HL-60 (cell line): ENCODE data around the gene NTN1.

ENCODE experiments used
- DNase-seq, 2 experiments: peaks; one replicate each; pipeline ENCODE4 v3.0.0-alpha.2; 2010 to 2020; ENCODE audit warnings: low read depth in 1 of 2, low spot score in 1 of 2
- H3K27ac ChIP-seq: fragments of 250-450 bp; sonication (Bioruptor Pico); replicated peaks from 2 replicates; pipeline ENCODE4 v1.5.1; 2020; ENCODE audit warnings: mild to moderate bottlenecking, moderate library complexity
- H3K27me3 ChIP-seq: fragments of 250-450 bp; sonication (Bioruptor Pico); 2 replicates; pipeline ENCODE4 v1.5.1; 2021; ENCODE audit warnings: mild to moderate bottlenecking, moderate library complexity; ENCODE audit not compliant: insufficient read depth, poor library complexity, severe bottlenecking
- H3K4me3 ChIP-seq: replicated peaks from 2 replicates; pipeline ENCODE4 v1.5.1; 2011; ENCODE audit warnings: mild to moderate bottlenecking, control low read depth, low read length; ENCODE audit not compliant: insufficient read depth
- GABPA ChIP-seq: IDR thresholded peaks from 2 replicates; pipeline ENCODE4 v1.6.1; 2012; ENCODE audit warnings: low read depth
- POLR2AphosphoS5 ChIP-seq: IDR thresholded peaks from 2 replicates; pipeline ENCODE4 v1.6.1; 2012; ENCODE audit warnings: low read depth
- SPI1 ChIP-seq: IDR thresholded peaks from 2 replicates; pipeline ENCODE4 v1.6.1; 2012; ENCODE audit warnings: low read depth, mild to moderate bottlenecking, borderline replicate concordance
- TF ChIP-seq, protein P1 (sequence below): IDR thresholded peaks from one replicate; pipeline ENCODE4 v1.5.1; 2011; ENCODE audit warnings: low read length, control low read depth, inconsistent platforms; ENCODE audit not compliant: insufficient read depth
- TF ChIP-seq, protein P2 (sequence below): IDR thresholded peaks from 2 replicates; pipeline ENCODE4 v1.6.1; 2012; ENCODE audit warnings: low read depth; ENCODE audit not compliant: insufficient replicate concordance

The NTN1 gene

DNA sequence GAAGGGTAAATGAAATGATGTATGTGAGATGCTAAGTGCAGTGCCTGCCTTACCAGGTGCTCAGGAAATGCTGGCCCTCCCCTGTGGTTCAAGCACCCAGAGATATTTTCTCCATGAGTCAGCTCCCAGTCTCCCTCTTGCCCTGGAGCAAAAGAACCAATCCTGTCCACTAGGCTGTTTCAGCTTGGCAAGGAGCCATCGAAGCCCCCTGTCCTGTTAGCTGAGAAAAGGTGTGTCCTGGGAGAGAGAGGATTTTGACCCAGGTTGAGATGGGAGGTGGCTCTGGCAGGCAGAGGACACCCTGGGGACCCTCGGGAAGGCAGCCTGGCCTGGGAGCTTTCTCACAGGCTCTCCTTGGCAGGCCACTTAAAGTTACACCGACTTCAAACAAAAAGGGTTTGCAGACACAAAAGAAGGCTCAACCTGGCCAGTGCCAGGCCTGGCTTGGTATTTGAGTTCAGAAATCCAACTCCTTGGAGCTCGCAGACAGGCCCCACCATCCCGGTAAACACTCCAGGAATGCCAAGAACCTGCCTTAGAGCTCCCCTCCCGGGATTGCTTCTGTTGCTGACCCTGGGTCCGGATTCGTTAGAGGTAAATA is 29.6 kb downstream of the NTN1 start:
- no peak for DNase-seq

DNA sequence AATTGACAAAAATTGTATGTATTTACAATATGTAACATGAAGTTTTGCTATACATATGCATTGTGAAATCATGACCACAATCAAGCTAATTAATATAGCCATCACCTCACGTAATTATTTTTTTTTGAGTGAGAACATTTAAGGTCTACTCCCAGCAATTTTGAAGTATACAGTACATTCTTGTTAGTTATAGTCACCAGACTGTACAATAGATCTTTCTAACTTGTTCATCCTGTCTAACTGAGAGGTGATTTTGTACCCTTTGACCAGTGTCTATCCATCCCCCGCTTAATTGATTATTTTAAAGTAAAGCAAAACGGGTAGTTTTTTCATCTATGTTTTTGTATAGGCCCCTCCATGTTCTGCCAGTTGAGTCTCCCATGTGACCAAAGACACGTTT is 30.3 kb downstream of the NTN1 start:
- no peak for DNase-seq
- no peak overlapping the region for H3K4me3 ChIP-seq
- no peaks in the 10 kb centered on the region for H3K27me3 ChIP-seq
- TF ChIP-seq POLR2AphosphoS5 (no peak), SPI1 (no peak), GABPA (no peak)
- TF ChIP-seq, protein P1, sequence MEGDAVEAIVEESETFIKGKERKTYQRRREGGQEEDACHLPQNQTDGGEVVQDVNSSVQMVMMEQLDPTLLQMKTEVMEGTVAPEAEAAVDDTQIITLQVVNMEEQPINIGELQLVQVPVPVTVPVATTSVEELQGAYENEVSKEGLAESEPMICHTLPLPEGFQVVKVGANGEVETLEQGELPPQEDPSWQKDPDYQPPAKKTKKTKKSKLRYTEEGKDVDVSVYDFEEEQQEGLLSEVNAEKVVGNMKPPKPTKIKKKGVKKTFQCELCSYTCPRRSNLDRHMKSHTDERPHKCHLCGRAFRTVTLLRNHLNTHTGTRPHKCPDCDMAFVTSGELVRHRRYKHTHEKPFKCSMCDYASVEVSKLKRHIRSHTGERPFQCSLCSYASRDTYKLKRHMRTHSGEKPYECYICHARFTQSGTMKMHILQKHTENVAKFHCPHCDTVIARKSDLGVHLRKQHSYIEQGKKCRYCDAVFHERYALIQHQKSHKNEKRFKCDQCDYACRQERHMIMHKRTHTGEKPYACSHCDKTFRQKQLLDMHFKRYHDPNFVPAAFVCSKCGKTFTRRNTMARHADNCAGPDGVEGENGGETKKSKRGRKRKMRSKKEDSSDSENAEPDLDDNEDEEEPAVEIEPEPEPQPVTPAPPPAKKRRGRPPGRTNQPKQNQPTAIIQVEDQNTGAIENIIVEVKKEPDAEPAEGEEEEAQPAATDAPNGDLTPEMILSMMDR: no peak
- TF ChIP-seq, protein P2, sequence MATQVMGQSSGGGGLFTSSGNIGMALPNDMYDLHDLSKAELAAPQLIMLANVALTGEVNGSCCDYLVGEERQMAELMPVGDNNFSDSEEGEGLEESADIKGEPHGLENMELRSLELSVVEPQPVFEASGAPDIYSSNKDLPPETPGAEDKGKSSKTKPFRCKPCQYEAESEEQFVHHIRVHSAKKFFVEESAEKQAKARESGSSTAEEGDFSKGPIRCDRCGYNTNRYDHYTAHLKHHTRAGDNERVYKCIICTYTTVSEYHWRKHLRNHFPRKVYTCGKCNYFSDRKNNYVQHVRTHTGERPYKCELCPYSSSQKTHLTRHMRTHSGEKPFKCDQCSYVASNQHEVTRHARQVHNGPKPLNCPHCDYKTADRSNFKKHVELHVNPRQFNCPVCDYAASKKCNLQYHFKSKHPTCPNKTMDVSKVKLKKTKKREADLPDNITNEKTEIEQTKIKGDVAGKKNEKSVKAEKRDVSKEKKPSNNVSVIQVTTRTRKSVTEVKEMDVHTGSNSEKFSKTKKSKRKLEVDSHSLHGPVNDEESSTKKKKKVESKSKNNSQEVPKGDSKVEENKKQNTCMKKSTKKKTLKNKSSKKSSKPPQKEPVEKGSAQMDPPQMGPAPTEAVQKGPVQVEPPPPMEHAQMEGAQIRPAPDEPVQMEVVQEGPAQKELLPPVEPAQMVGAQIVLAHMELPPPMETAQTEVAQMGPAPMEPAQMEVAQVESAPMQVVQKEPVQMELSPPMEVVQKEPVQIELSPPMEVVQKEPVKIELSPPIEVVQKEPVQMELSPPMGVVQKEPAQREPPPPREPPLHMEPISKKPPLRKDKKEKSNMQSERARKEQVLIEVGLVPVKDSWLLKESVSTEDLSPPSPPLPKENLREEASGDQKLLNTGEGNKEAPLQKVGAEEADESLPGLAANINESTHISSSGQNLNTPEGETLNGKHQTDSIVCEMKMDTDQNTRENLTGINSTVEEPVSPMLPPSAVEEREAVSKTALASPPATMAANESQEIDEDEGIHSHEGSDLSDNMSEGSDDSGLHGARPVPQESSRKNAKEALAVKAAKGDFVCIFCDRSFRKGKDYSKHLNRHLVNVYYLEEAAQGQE: no peak
- no peak overlapping the region for H3K27ac ChIP-seq

More for the DNA sequence above, 29.6 kb downstream of the NTN1 start:
- no peaks in the 10 kb centered on the region for H3K27me3 ChIP-seq
- TF ChIP-seq, protein P1: no peak
- TF ChIP-seq POLR2AphosphoS5: no peak
- TF ChIP-seq, protein P2: no peak
- no peak for TF ChIP-seq GABPA
- TF ChIP-seq SPI1: no peak
- H3K4me3 ChIP-seq: no peak overlapping the region
- H3K27ac ChIP-seq: no peak overlapping the region

DNA sequence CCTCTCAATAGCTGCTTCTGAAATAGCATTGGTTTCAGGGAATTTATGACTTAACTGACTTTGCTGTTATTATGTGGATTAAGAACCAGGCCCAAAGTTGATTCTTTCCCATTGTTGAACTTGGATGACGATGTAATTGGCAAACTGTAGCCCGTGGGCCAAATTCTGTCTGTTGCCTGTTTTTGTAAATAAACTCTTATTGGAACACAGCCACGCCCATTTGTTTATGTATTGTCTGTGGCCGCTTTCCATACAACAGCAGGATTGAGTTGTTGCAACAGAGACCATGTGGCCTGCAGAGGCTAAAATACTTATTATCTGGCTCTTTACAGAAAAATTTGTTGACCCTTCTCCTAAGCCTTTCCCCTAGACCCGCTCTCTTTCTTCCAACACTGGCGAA is 31.6 kb downstream of the NTN1 start:
- Histone ChIP-seq H3K4me3 (no peak overlapping the region), H3K27me3 (no peaks in the 10 kb centered on the region), H3K27ac (no peak overlapping the region)
- DNase-seq: no peak
- TF ChIP-seq GABPA (no peak), POLR2AphosphoS5 (no peak), SPI1 (no peak)
- TF ChIP-seq, protein P2: no peak
- TF ChIP-seq, protein P1: no peak
